Glomerular visceral epithelial cell (primary cell): ENCODE data around the gene KCNJ12.
"Not testable (repeated sequence)": the region's sequence is repeated elsewhere in the genome, so short reads cannot be mapped to it uniquely, and the experiment has no call there.

Experiments used
- DNase-seq: peaks from one replicate; pipeline ENCODE4 v3.0.0-alpha.2; 2016; ENCODE audit errors: extremely low spot score

The KCNJ12 gene

DNA sequence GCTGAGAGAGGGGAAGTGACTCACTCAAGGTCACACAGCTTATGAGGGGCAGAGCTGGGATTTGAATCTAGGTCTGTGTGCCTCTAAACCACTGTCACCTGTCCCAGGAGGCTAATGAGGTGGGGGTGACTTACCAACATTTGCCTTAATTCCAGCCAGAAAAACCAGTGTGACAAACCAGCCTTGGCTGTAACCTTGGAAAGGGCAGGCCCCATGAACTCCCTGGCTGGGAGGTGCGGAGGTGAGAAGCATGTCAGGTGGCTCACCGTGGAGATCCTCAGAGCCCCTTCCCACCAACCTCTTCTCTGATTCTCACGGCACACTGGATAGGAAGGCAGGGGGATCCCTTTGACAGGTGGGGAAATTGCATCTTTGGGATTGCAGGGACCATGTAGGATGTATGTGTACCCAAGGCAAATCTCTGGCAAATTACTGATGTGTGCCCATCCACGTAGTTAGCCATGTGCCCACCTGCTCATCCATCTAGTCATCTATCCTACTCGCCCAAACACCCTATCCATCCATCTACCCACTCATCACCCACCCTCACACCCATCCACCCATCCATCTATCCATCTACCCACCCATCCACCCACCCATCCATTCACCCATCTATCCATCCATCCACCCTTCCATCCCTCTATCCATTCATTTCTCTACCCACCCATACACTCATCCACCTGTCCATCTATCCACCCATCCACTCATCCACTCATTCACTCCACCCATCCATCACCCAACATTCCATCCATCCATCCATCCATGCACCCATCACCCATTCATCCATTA is 30.7 kb downstream of the KCNJ12 start:
- DNase-seq = not testable (repeated sequence)

DNA sequence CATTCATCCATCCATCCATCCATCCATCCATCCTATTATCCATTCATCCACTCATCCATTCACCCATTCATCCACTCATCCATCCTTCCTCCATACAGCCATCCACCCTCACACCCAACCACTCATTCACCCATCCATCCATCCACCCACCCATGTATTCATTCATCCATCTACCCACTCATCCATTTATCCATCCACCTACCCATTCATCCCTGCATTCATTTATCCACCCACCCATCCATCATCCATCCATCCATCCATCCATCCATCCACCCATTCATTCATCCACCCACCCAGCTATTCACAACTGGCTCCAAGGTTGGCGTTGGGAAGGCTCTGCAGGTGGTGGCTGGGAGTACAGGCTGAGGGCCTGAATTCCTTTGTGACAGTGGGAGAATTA is 31.6 kb downstream of the KCNJ12 start:
- DNase-seq = not testable (repeated sequence)

DNA sequence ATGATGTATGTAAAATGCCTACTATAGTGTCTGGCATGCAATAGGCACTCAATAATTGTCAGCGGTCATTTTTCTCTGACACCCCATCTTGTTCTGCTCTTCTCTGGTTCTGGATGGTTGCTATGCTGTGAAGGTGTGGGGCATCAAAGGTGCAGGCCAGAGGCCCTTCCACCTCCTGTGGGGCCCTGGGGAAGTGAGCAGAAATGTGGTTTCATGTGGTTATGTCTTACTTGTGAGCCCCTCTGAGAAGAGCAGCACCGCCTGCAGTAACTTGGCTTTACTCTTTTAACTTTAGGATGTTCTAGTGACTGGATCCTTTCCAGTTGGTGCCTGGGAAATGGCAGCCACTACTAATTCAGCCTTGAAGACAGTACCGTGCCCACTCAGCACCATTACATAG is 32.1 kb downstream of the KCNJ12 start:
- DNase-seq = not testable (repeated sequence)

DNA sequence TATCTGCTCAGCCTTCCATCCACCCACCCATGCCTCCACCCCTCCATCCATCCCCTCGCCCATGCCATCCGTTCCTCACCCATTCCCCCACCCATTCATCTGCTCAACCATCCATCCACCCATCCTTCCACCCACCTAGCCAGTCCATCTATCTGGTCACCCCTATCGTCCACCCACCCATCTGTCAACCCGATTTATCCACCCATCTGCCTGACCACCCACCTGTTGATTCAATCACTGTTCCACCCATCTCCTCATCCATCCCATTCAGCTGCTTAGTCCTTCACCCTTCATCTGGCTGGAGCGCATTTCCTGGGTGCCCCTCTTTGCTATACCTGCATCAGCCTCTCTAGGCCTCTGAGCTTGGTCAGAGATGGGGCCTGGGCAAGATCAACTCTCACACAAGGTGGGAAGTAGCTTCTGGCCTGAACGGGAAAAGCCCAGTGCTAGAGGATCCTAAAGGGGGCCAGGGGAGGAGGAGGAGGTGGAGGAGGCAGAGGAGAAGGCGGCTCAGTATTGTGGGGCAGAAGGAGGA is 32.7 kb downstream of the KCNJ12 start:
- not testable (repeated sequence) for DNase-seq

DNA sequence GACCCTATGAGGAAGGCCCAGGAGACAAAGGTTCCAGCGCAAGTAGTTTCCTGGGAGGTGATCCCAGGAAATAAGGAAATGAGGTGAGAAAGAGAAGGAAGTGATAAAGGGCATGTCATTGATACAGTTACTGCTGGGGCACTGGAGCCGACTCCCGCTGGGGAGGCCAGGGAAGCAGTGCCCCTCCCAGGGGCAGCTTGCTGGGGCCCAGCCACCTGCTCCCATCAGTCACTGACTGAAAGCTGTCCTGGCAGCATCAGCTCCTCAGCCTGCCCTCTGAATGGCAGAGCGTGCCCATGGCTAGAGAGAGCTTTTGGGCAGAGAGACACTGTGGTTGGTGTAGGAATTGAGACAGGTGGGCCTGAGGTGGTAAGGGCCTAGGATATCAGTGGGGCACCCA is 33.2 kb downstream of the KCNJ12 start:
- not testable (repeated sequence) for DNase-seq

DNA sequence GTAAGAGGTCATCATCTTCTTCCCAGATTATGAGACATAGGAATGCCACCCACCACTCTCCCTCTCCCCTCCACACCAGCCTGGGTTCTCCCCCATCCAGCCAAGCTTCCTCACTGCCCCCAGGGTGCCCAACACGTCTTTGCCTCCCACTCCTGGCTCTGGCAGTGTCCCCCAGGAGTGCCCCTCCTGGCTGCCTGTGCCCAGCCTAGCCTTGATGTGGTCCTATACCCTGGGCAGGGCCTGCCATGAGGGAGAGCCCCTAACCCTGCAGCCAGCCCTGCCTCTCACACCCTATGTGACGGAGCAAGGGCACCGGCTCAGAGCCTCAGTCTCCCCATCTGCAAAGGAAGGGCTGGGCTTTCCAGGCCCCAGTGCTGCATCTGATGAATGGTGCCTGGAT is 33.8 kb downstream of the KCNJ12 start:
- DNase-seq = not testable (repeated sequence)

DNA sequence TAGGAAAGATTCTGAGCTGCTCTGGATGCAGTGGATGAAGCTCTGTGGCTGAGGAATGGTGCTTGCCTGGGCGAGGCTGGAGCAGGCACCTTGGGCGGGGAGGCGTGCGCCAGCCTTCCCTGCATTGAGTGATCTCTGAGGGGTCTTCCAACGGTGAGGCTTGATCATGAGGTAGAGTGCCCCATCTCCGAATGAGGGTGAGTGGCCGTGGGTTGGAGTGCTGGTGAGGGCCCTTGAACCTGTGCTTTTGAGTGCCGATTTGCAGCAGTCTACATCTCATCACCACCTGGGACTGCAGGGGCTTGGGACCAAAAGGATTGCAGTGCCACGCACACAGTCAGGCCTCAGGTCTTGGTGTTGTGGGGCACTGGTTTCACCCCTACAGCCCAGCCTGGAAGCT is 34.2 kb downstream of the KCNJ12 start:
- not testable (repeated sequence) for DNase-seq

DNA sequence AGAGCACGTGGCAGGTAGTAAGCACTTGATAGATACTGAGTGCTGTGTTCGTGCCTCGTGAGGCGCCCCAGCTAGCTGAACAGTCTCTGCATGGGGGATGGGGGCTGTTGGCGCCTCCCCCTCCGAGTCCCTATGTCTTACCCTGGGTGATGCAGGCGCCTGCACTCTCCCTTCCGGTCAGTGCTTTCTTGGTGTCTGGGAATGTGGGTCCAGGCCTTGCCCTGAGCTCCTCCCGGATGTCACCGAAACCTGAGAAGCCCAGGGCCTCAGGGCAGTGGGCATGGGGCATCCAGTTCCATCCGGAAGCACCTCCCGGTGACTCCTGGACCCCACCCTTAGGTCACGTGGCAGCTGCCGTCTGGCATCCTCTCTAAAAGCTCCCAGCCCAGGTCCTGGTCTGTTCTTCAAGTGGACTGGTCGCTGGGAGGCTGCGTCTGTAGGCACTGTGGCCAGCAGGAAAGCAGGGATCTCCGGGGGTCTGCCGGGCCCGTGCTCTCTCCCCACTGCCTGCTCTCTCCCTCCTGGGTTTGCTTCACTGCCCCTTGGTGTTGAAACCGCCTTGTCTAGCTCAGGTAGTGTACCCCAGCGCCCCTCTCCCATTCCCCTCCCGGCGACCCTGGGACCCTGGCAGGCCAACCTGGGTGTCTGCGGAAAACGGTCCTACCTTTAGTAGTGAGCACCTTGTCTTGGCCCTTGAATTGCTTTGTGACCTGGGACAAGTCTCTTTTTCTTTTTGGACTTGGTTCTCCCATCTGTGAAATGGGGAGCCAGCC is 34.9 kb downstream of the KCNJ12 start:
- DNase-seq = not testable (repeated sequence)

DNA sequence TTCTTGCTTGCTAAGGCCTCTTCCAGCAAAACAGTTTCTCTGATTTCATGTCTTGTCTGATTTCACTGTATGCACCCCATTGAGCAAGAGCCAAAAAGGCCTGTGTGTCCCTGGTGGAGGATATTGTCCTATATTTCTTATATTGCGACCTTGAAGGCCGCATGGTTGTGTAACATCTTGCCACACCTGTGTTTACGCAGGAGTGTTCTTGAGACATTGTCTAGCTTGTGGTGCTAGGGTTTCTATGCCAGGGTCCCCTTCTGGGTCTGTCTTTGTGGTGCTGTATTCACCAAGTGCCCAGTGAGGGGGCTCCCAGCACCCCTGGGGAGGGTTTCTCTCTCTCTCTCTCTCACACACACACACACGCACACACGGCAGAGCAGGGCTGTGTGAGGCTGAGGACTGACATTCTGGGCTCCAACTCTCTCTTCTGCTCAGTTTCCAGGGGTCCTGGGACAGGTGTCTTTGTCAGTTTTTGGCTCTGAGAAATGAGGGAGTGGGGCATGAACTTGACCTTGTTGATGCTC is 35.6 kb downstream of the KCNJ12 start:
- DNase-seq = not testable (repeated sequence)

DNA sequence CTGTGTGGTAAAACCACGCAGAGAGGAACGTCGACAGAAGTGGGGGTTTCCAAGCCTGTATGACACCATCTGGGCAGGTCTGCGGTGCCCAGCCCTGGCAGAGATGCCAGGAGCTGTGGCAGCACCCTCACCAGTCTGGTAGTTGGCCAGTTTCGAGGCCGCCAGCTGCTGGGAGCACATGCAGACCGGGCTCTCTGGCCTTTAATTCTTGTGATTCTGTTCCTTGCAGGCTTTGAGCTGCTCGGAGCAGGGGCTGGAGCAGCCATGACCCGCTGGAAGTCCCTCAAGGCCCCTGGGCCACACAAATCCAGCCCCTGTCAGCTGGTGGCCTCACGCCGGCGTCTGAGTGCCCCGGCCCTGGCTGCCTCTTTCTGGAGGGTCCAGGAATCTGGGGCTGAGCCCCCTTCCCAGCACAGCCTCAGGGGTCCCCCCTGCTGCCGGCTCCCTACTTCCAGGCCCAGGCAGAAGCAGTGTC is 36.1 kb downstream of the KCNJ12 start:
- DNase-seq = not testable (repeated sequence)

DNA sequence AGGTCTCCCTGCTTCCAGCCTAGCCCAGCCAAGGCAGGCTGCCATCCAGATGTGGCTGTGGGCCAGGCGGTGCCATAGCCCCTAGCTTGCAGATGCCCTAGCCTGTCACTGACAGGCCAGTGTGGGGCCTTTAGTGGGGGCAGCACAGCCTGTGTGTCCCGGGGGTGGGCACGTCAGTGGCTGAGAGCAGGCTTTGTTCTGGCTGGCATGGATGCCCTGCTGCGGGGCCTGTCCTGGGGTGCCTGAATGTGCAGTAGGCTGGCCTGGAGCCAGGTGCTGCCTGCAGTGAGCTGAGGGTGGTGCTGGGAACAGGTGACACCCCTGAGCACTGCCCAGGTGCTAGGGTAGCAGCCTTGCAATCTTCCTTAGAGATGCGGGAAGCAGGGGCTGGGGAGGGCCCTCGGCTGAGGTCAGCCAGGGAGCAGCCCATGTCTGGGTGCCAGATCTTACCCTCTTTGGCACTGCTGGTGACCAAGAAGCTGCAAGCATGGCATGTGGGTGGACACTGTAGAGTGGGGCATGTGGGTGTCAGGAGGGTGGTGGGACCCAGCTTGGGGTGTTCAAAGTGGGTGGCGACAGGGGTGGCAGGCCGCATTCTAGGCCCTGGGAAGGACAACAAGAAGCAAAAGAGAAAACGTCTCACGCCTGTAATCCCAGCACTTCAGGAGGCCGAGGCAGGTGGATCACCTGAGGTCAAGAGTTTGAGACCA is 37.6 kb downstream of the KCNJ12 start:
- not testable (repeated sequence) for DNase-seq

DNA sequence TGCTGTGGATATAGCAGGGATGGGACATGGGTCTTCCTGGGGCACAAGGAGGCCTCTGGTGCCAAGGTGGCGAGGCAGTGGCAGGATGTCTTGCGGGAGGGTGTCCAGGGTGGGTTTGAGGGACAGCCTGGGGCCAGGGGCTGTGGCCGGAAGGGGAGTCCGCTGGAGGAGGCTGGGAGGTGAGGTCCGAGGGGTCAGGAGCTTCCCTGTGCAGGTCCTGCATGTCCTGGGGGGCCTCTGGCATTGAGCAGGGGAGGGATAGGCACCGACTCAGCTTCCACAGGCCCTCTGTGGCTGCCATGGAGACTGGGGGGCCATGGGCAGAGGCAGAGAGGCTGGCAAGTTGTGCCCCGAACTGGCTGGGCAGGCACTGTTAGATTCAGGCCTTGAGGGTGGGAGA is 38.5 kb downstream of the KCNJ12 start:
- not testable (repeated sequence) for DNase-seq

DNA sequence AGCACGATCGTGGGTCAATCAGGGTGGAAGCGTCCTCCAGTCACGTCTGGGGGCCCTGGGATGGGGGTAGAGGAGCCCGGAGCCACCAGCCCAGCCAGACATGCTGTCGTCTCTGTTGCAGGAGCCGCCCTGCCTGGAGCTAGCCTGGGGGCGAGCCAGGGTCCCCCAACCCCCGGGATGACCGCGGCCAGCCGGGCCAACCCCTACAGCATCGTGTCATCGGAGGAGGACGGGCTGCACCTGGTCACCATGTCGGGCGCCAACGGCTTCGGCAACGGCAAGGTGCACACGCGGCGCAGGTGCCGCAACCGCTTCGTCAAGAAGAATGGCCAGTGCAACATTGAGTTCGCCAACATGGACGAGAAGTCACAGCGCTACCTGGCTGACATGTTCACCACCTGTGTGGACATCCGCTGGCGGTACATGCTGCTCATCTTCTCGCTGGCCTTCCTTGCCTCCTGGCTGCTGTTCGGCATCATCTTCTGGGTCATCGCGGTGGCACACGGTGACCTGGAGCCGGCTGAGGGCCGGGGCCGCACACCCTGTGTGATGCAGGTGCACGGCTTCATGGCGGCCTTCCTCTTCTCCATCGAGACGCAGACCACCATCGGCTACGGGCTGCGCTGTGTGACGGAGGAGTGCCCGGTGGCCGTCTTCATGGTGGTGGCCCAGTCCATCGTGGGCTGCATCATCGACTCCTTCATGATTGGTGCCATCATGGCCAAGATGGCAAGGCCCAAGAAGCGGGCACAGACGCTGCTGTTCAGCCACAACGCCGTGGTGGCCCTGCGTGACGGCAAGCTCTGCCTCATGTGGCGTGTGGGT is 39.2 kb downstream of the KCNJ12 start:
- DNase-seq = not testable (repeated sequence)

DNA sequence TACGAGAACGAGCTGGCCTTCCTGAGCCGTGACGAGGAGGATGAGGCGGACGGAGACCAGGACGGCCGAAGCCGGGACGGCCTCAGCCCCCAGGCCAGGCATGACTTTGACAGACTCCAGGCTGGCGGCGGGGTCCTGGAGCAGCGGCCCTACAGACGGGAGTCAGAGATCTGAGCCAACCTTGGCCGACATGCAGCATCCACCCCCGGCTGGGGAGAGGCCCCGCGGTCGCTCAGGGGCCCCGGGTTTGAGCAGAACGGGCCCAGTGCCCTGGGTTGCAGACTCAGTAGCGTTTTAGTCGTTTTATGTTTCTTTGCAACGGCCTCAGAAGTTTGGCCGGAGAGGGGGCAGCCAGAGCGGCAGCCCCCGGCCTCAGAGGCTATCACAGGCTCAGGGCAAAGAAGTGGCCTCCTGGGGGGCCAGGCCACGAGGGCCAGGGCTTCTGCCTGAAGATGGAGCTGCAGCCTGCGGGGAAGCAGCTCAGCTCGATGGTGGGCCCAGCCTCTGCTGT is 40.4 kb downstream of the KCNJ12 start:
- not testable (repeated sequence) for DNase-seq

DNA sequence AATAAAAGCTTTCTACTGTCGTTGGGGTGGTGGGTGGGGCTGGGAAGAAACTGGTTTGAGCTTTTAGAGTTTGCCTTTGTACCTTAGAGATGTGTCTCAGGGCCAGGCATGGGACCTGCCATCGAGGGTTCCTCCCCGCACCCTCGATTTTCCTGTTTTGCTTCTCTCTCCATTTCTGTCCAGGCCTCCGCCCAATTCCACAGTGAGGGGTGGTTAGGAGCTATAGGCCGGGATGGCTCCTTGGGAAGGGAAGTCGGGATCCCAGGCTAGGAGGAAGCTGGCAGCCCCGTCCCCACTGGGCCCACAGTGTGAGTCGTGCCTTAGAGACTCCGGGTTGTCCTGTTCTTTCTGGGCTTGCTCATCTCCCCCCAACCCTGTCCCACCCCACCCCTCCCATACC is 41.2 kb downstream of the KCNJ12 start:
- DNase-seq = not testable (repeated sequence)

DNA sequence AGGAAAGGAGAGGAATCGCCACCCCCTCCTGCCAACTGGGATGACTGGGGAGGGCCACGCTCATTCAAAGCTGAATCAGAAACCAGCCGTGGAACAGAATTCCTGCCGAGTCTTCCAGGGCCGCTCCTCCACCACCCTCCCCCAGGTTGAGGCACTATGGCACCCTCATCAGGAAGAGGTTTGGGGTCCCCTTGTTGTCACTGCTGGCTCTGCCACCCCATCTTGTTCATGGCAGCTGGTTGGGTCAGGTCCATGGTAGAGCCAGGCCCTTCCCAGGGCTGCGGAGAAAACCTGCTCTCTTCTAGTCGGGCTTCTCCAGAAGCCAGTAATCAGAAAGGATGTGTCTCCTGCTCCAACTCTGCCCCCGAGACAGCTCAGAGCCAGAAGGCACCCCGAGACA is 41.8 kb downstream of the KCNJ12 start:
- DNase-seq = no peak

DNA sequence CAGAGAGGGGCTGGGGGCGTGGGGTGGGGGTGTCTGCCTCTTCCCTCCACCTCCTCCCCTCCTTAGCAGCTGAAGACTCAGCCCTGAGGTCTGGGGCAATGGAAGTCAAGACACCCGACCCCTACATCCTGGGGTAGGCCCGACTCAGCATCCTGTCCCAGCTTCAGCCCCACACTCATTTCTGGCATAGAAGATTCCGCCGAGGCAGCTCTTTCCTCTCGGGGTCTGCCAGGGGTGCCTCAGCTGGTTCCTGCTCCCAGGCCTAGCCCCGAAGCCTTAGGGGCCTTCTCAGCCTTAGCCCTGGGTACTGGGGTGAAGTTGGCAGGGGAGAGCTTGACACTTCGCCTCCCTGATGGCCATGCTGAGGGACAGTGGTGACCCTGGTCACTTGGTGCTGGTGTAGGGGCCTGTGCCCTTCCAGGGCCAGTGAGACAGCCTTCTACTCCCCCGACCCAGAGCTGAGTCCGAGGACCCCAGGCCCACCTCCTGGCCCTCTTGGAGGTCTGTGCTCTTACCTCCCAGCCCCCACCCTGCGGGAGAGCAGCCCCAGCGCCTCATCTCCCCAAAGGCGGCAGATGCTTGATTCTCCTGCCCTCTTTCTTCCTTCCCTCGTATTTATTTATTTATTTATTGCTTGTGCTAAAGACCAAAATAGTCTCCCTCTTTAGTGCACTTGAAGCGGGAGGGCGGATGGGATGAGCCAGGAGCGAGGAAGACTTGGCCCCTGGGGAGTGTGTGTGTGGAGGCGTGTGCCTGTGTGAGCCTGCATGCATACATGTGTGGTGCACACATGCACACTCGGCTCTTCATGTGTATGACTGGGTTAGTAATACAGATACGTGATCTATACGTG is 42.5 kb downstream of the KCNJ12 start:
- no peak for DNase-seq

DNA sequence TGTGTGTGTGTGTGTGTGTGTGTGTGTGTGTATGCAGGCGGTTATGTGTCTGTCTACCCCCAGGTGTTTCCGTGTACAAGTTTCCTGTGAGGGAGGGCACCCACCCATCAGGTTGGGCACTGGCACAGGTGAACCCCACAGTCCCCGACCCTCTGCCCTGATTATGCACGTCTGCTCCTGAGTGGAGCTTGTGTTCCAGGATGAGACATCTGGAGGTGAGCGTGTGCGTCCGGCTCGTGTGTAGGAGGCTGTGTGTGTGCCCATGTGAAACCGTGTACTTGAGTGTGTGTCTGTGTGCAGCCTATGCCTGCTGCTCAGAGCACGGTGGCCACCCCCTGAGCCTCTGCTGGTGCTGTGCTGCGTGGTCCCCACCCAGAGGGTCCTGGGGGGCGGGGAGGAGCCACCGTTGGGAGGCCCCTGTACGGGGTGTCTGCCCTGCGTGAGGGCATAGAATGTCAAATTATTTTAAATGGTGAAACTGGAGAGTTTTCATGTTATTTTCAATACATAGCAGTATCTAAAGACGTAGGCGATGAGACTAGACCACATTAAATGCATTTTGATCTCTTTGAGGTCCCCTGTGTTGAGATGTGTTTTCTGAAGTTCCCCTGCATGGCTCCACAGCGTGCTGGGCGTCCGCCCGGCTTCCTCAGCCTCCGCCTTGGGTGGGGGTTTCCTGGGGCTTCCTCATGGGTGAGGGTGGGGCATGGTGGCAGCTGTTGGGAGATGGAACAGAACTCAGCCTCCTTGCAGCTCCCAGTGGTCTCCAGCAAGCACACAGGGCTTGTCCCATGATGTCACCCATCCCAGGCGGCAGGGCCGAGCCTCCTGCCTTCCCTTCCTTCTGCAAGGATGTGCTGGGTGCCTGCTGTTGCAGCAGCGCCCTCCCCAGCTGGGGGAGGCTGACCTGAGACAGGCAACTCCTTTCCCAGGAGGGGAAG is 43.4 kb downstream of the KCNJ12 start:
- no peak for DNase-seq
